SU-DHL-6 (cell line): ENCODE results near the gene EEFSEC.

Experiments
- H2AFZ ChIP-seq: fragments of 200-600 bp; sonication (generic); 2 replicates; pipeline ENCODE4 v1.6.1; 2014; ENCODE audit warnings: low read depth, mild to moderate bottlenecking, moderate library complexity, mixed read lengths, antibody characterized with exemption, low read length; ENCODE audit not compliant: severe bottlenecking
- H3F3A ChIP-seq: fragments of 200-600 bp; shearing (Covaris generic); 2 replicates; pipeline ENCODE4 v1.6.0; 2016; ENCODE audit warnings: antibody characterized with exemption, mild to moderate bottlenecking; ENCODE audit not compliant: insufficient read depth
- H3K27ac ChIP-seq: fragments of 200-600 bp; sonication (generic); 2 replicates; pipeline ENCODE4 v1.5.1; 2016; ENCODE audit warnings: low read depth, mild to moderate bottlenecking, low read length, moderate library complexity, mixed read lengths
- H3K27me3 ChIP-seq: fragments of 200-600 bp; sonication (generic), shearing (Covaris generic); 2 replicates; pipeline ENCODE4 v1.6.0; 2014; ENCODE audit warnings: mild to moderate bottlenecking, low read length
- H3K36me3 ChIP-seq: fragments of 200-600 bp; sonication (generic); 2 replicates; pipeline ENCODE4 v1.6.1; 2014; ENCODE audit warnings: mild to moderate bottlenecking, low read length, mixed read lengths
- H3K4me2 ChIP-seq: fragments of 300-600, 200-600 bp; shearing (Covaris generic), sonication (generic); 2 replicates; pipeline ENCODE4 v1.6.0; 2014; ENCODE audit warnings: low read length, low read depth, mild to moderate bottlenecking; ENCODE audit not compliant: poor library complexity, severe bottlenecking
- H3K4me3 ChIP-seq: fragments of 200-600 bp; sonication (generic); 2 replicates; pipeline ENCODE4 v1.5.1; 2014; ENCODE audit warnings: antibody characterized with exemption, low read length, mild to moderate bottlenecking, mixed read lengths; ENCODE audit not compliant: insufficient read depth, poor library complexity, severe bottlenecking
- H3K79me2 ChIP-seq: fragments of 200-600 bp; sonication (generic); 2 replicates; pipeline ENCODE4 v1.6.1; 2014; ENCODE audit warnings: mild to moderate bottlenecking, low read length, moderate library complexity; ENCODE audit not compliant: insufficient read depth
- H3K9ac ChIP-seq: fragments of 200-600 bp; sonication (generic); 2 replicates; pipeline ENCODE4 v1.7.0; 2014; ENCODE audit warnings: mild to moderate bottlenecking, low read length
- H3K9me2 ChIP-seq: fragments of 200-600 bp; sonication (generic); replicated peaks from 2 replicates; pipeline ENCODE4 v1.6.1; 2014; ENCODE audit warnings: low read length; ENCODE audit not compliant: insufficient read depth
- H3K9me3 ChIP-seq: fragments of 200-600 bp; sonication (generic); 2 replicates; pipeline ENCODE4 v1.6.1; 2014; ENCODE audit warnings: low read length, mixed read lengths; ENCODE audit not compliant: insufficient read depth
- H4K20me1 ChIP-seq: fragments of 200-600 bp; sonication (generic); 2 replicates; pipeline ENCODE4 v1.6.1; 2014; ENCODE audit warnings: low read depth, mild to moderate bottlenecking, antibody characterized with exemption, low read length, moderate library complexity, mixed read lengths
- CTCF ChIP-seq: fragments of 200-600 bp; sonication (generic); IDR thresholded peaks from one replicate; pipeline ENCODE4 v1.5.1; 2017; ENCODE audit warnings: antibody characterized with exemption, mild to moderate bottlenecking, low read length, moderate library complexity; ENCODE audit not compliant: insufficient read depth, poor library complexity, severe bottlenecking
- EZH2phosphoT487 ChIP-seq: fragments of 200-600 bp; sonication (generic), shearing (Covaris generic); conservative IDR thresholded peaks from 2 replicates; pipeline ENCODE4 v1.6.1; 2018; ENCODE audit warnings: mild to moderate bottlenecking, antibody characterized with exemption, low read length, moderate library complexity, mixed read lengths

The EEFSEC gene

GRCh38 chr3:128306481-128306880 is 153.2 kb downstream of the EEFSEC start:
- no peaks in the 10 kb centered on the region for H3F3A ChIP-seq
- TF ChIP-seq CTCF (no peak), EZH2phosphoT487 (no peak)
- H3K9me2 ChIP-seq, result no peaks in the 10 kb centered on the region
- no peaks in the 10 kb centered on the region for H3K79me2 ChIP-seq
- 0 out of 2 replicates have a peak, but pooled peaks cover 3% of the 10 kb centered on the region for H3K36me3 ChIP-seq
- no peaks in the 10 kb centered on the region for H3K9me3 ChIP-seq
- no peak overlapping the region for H2AFZ ChIP-seq
- H3K9ac ChIP-seq, result no peak overlapping the region
- no peak overlapping the region for H3K27ac ChIP-seq
- no peaks in the 10 kb centered on the region for H4K20me1 ChIP-seq
- no peaks in the 10 kb centered on the region for H3K27me3 ChIP-seq
- no peak overlapping the region for H3K4me3 ChIP-seq
- no peak overlapping the region for H3K4me2 ChIP-seq

GRCh38 chr3:128307029-128307633 is 153.8 kb downstream of the EEFSEC start:
- no peak for TF ChIP-seq EZH2phosphoT487
- TF ChIP-seq CTCF, result no peak
- no peaks in the 10 kb centered on the region for H3K27me3 ChIP-seq
- no peak overlapping the region for H3K27ac ChIP-seq
- H4K20me1 ChIP-seq, result no peaks in the 10 kb centered on the region
- H3K9ac ChIP-seq, result no peak overlapping the region
- no peaks in the 10 kb centered on the region for H3F3A ChIP-seq
- 0 out of 2 replicates have a peak, but pooled peaks cover 3% of the 10 kb centered on the region for H3K36me3 ChIP-seq
- H3K9me2 ChIP-seq, result no peaks in the 10 kb centered on the region
- no peaks in the 10 kb centered on the region for H3K79me2 ChIP-seq
- no peaks in the 10 kb centered on the region for H3K9me3 ChIP-seq
- no peak overlapping the region for H2AFZ ChIP-seq
- no peak overlapping the region for H3K4me2 ChIP-seq
- no peak overlapping the region for H3K4me3 ChIP-seq

- Histone ChIP-seq H3K79me2 (no peaks in the 10 kb centered on the region), H4K20me1 (no peaks in the 10 kb centered on the region), H3K36me3 (0 out of 2 replicates have a peak, but pooled peaks cover 3% of the 10 kb centered on the region), H3K27me3 (no peaks in the 10 kb centered on the region), H3K4me2 (no peak overlapping the region), H2AFZ (no peak overlapping the region), H3F3A (no peaks in the 10 kb centered on the region), H3K9me3 (no peaks in the 10 kb centered on the region), H3K27ac (no peak overlapping the region), H3K4me3 (no peak overlapping the region), H3K9me2 (no peaks in the 10 kb centered on the region), H3K9ac (no peak overlapping the region)
- TF ChIP-seq EZH2phosphoT487, result no peak
- TF ChIP-seq CTCF, result no peak
These were observed 154.6 kb downstream of the EEFSEC start for GRCh38 chr3:128307781-128308469.
